ENCODE results near the gene ACTL8. TPM values are rescaled to one million over a fixed set of nuclear protein-coding genes. Genes with fewer than 3 reads are reported as not detected.

ACTL8 gene
- total and polyA plus RNA-seq, 2 of the 4 experiments (the other 2 are of a cell fraction): under 0.01 to 0.07 TPM

DNA sequence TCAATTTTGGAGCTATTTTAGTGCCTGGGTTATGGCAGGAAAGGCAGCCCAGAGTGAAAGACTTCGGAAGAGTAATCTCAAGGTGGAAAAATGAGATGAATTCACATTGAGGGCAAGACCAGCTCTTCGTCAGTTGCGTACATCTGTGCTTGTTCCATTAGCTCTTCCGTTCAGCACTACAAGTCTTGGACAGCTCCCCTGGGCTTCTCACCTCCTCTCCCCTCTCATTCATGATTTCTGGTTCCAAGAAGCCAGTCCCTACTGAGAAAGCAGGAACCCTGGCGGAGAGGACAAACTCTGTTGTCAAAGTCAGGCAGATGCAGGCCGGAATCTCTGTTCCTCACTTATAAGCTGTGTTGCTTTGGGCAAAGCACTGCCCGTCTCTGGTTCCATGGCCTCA lies 76.5 kb downstream of the ACTL8 start:
- dilution Hi-C loops (cut with HindIII; ENCODE audit: low sequenced_read_pairs, unreplicated experiment): no loop called here
- Histone ChIP-seq H3K79me1 (ENCODE audit: low read depth in 1 of 2, low read length in 2 of 2) (no peaks in the 10 kb centered on the region), H4K5ac (ENCODE audit: low read depth, low read length) (no peak overlapping the region), H3K56ac (ENCODE audit: extremely low read depth, insufficient read depth, low read length) (no peak overlapping the region), H3K9me1 (ENCODE audit: insufficient read depth, low read length) (no peaks in the 10 kb centered on the region), H3K27me3 (ENCODE audit: control insufficient read depth, insufficient read depth, low read length) (peaks cover 18% of the 10 kb centered on the region), H3K9me3 (ENCODE audit: control insufficient read depth, insufficient read depth, low read length) (no peaks in the 10 kb centered on the region), H2BK20ac (ENCODE audit: low read depth, low read length) (no peak overlapping the region), H4K20me1 (ENCODE audit: insufficient read depth, low read length) (no peaks in the 10 kb centered on the region), H3K36me3 (ENCODE audit: control insufficient read depth, insufficient read depth, low read length) (no peaks in the 10 kb centered on the region), H2AK5ac (ENCODE audit: low read depth, low read length) (no peak overlapping the region), H3K4me3 (ENCODE audit: insufficient read depth, low read depth, low read length) (no peak overlapping the region), H3K4me1 (ENCODE audit: control insufficient read depth, insufficient read depth, low read length) (no peaks in the 10 kb centered on the region), H2AK9ac (replicated peaks; ENCODE audit: low read depth, low read length, poor library complexity) (no peak overlapping the region), H3K18ac (ENCODE audit: low read depth, low read length) (no peak overlapping the region), H2BK5ac (ENCODE audit: low read depth, low read length, poor library complexity, severe bottlenecking) (no peak overlapping the region), H3K4ac (ENCODE audit: low read depth, low read length) (no peak overlapping the region), H3K23ac (ENCODE audit: low read depth, low read length) (no peak overlapping the region), H2AFZ (replicated peaks; ENCODE audit: low read length, poor library complexity) (peak overlapping the region; percentile 24), H4K91ac (ENCODE audit: insufficient read depth, low read depth, low read length) (no peak overlapping the region), H3K27ac (ENCODE audit: insufficient read depth, low read length) (no peak overlapping the region), H3K14ac (replicated peaks; ENCODE audit: low read depth, low read length) (no peak overlapping the region), H3K9ac (ENCODE audit: low read depth, low read length) (no peak overlapping the region), H2BK120ac (ENCODE audit: low read depth, low read length) (no peak overlapping the region), H3K4me2 (ENCODE audit: low read depth, low read length) (no peak overlapping the region), H2BK15ac (ENCODE audit: low read depth, low read length) (no peak overlapping the region), H4K8ac (ENCODE audit: low read depth in 2 of 2, low read length in 2 of 2) (no peak overlapping the region)
- intact Hi-C loops (cut with micrococcal nuclease): loop anchor here (1.0 kb wide), 1 partner anchor 88 kb away; no protein-coding TSS in a partner anchor
- in situ Hi-C loops (cut with MboI; ENCODE audit: low sequenced_read_pairs): no loop called here
- ATAC-seq (ENCODE audit: low read depth) (peak; percentile 72), DNase-seq (peak; percentile 59)
- CTCF ChIA-PET: no interaction called here
- BruUV-seq (replicated peaks): no TSS peak
- no CpG with 5 or more reads among the region's 7 CpGs for WGBS, 2 experiments (ENCODE audit: extremely low coverage in 2 of 2, insufficient read length in 1 of 2)
- no peak for TF ChIP-seq MXI1 (IDR thresholded peaks at IDR 0.05; ENCODE audit: borderline replicate concordance, low read depth, low read length)
- TF ChIP-seq, protein P1, sequence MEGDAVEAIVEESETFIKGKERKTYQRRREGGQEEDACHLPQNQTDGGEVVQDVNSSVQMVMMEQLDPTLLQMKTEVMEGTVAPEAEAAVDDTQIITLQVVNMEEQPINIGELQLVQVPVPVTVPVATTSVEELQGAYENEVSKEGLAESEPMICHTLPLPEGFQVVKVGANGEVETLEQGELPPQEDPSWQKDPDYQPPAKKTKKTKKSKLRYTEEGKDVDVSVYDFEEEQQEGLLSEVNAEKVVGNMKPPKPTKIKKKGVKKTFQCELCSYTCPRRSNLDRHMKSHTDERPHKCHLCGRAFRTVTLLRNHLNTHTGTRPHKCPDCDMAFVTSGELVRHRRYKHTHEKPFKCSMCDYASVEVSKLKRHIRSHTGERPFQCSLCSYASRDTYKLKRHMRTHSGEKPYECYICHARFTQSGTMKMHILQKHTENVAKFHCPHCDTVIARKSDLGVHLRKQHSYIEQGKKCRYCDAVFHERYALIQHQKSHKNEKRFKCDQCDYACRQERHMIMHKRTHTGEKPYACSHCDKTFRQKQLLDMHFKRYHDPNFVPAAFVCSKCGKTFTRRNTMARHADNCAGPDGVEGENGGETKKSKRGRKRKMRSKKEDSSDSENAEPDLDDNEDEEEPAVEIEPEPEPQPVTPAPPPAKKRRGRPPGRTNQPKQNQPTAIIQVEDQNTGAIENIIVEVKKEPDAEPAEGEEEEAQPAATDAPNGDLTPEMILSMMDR (conservative IDR thresholded peaks at IDR 0.05; ENCODE audit: low read depth, low read length): no peak
- no peak for TF ChIP-seq FOS (IDR thresholded peaks at IDR 0.05; ENCODE audit: low read depth, low read length)
- no peak for TF ChIP-seq MAZ (IDR thresholded peaks at IDR 0.05; ENCODE audit: borderline replicate concordance, low read depth, low read length)
- POLR2A ChIA-PET (ENCODE audit: unreplicated experiment): no interaction called here

Measured in IMR-90 (cell line).